SK-N-SH treated with all-trans-retinoic acid at 6 μM for 48 hours (cell line): Measurements from ENCODE around the gene ZSCAN12.
"Not testable (repeated sequence)": the region's sequence is repeated elsewhere in the genome, so short reads cannot be mapped to it uniquely, and the experiment has no call there.

Source experiments
- PPARA ChIP-seq: fragments of 250-450 bp; sonication (Bioruptor Pico); IDR thresholded peaks from 2 replicates; pipeline ENCODE4 v1.5.0; 2020; ENCODE audit warnings: mild to moderate bottlenecking, borderline replicate concordance
- TF ChIP-seq, protein P1 (sequence below): fragments of 250-450 bp; sonication (Bioruptor Pico); IDR thresholded peaks from 2 replicates; pipeline ENCODE4 v1.8.0; 2020; ENCODE audit warnings: mild to moderate bottlenecking, moderate library complexity, borderline replicate concordance

DNA sequence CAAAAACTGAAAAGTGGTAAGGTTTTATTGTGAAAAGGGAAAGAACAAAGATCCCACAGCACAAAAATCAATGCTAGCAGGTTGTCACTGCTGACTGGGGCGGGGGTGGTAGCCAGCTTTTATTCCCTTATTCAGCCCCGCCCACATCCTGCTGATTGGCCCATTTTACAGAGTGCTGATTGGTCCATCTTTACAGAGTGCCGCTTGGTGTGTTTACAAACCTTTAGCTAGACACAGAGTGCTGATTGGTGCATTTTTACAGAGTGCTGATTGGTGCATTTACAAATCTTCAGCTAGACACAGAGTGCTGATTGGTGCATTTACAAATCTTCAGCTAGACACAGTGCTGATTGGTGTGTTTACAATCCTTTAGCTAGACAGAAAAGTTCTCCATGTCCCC is 45.2 kb upstream of the ZSCAN12 start:
- TF ChIP-seq PPARA (CRISPR knock-in tag) = not testable (repeated sequence)
- TF ChIP-seq, protein P1, sequence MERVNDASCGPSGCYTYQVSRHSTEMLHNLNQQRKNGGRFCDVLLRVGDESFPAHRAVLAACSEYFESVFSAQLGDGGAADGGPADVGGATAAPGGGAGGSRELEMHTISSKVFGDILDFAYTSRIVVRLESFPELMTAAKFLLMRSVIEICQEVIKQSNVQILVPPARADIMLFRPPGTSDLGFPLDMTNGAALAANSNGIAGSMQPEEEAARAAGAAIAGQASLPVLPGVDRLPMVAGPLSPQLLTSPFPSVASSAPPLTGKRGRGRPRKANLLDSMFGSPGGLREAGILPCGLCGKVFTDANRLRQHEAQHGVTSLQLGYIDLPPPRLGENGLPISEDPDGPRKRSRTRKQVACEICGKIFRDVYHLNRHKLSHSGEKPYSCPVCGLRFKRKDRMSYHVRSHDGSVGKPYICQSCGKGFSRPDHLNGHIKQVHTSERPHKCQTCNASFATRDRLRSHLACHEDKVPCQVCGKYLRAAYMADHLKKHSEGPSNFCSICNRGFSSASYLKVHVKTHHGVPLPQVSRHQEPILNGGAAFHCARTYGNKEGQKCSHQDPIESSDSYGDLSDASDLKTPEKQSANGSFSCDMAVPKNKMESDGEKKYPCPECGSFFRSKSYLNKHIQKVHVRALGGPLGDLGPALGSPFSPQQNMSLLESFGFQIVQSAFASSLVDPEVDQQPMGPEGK = not testable (repeated sequence)
